NB4 (cell line): Measurements from ENCODE around the gene ASCC3.

Experiments
- MYC ChIP-seq: IDR thresholded peaks from 2 replicates; pipeline ENCODE4 v1.6.1; 2011; ENCODE audit warnings: low read depth, low read length
- POLR2A ChIP-seq: IDR thresholded peaks from 2 replicates; pipeline ENCODE4 v1.6.1; 2011; ENCODE audit warnings: mild to moderate bottlenecking; ENCODE audit not compliant: insufficient read length; ENCODE audit errors: extremely low read depth
- TF ChIP-seq, protein P1 (sequence below): IDR thresholded peaks from one replicate; pipeline ENCODE4 v1.5.1; 2012; ENCODE audit warnings: low read depth, low read length

DNA sequence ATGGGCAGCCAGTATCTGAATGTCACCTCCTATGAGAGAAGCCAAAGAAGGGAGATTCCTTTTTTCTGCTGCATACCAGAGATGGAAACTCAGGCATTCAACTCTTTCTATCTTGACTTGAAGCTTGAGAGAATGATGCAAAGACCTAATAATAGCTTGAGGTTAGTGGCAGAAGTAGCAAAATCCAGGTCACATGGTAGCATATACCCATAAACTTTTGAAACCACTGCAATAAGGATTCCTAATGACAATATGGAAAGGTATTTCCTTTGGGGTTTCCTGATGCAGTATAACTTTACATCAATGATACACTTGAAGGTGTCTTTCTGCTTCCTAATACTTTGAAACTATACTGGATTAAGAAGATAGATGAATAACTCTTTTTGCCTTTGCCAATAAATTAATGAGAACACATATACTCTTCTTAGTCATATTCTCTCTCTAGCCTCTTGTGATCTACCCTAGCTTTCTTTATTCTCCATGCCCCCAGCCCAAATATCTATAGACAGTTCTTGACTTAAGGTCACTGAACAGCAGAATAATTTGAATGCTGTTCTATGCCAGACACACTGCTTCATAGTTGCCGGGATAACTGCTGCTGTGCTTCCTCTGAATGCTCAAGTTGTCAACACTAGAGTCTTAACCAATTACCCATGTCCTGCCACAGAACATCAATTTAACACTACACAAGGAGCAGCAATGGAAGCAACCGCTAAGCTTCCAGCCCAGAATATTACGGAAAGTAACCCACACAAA, 260.9 kb downstream of the ASCC3 start:
- TF ChIP-seq, protein P1, sequence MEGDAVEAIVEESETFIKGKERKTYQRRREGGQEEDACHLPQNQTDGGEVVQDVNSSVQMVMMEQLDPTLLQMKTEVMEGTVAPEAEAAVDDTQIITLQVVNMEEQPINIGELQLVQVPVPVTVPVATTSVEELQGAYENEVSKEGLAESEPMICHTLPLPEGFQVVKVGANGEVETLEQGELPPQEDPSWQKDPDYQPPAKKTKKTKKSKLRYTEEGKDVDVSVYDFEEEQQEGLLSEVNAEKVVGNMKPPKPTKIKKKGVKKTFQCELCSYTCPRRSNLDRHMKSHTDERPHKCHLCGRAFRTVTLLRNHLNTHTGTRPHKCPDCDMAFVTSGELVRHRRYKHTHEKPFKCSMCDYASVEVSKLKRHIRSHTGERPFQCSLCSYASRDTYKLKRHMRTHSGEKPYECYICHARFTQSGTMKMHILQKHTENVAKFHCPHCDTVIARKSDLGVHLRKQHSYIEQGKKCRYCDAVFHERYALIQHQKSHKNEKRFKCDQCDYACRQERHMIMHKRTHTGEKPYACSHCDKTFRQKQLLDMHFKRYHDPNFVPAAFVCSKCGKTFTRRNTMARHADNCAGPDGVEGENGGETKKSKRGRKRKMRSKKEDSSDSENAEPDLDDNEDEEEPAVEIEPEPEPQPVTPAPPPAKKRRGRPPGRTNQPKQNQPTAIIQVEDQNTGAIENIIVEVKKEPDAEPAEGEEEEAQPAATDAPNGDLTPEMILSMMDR: no peak
- TF ChIP-seq POLR2A: no peak
- no peak for TF ChIP-seq MYC
